ENCODE results near the gene SST. TPM values are rescaled to one million over a fixed set of nuclear protein-coding genes. Genes with fewer than 3 reads are reported as not detected.

The SST gene
- total RNA-seq, 1 donor = not detected

DNA sequence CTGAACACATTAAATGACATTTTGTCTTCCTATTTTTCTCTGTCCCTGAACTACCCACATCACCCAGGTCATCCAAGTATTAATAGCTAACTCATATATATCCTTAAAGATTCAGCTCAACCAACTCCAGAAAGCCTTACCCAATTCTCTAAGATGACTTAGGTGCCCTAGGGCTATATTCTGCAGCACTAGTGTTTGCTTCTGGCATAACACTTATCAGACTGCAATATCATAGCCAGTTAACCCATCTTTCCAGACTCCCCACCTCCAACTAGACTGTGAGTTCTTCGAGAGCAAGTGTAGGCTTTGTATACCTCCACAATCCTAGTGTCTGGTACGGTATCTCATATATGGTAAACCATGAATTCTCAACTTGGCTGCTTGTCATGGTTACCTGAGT, 50.7 kb downstream of the SST start:
- no peaks in the 10 kb centered on the region for H3K4me1 ChIP-seq (ENCODE audit: insufficient read depth, low read length)
- no peak overlapping the region for H3K27ac ChIP-seq (ENCODE audit: low read depth, low read length)
- no peaks in the 10 kb centered on the region for H3K27me3 ChIP-seq (ENCODE audit: insufficient read depth, low read length)
- TF ChIP-seq, protein P1, sequence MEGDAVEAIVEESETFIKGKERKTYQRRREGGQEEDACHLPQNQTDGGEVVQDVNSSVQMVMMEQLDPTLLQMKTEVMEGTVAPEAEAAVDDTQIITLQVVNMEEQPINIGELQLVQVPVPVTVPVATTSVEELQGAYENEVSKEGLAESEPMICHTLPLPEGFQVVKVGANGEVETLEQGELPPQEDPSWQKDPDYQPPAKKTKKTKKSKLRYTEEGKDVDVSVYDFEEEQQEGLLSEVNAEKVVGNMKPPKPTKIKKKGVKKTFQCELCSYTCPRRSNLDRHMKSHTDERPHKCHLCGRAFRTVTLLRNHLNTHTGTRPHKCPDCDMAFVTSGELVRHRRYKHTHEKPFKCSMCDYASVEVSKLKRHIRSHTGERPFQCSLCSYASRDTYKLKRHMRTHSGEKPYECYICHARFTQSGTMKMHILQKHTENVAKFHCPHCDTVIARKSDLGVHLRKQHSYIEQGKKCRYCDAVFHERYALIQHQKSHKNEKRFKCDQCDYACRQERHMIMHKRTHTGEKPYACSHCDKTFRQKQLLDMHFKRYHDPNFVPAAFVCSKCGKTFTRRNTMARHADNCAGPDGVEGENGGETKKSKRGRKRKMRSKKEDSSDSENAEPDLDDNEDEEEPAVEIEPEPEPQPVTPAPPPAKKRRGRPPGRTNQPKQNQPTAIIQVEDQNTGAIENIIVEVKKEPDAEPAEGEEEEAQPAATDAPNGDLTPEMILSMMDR (IDR thresholded peaks at IDR 0.05; ENCODE audit: extremely low read depth, low read depth, low read length) = no peak
- no peak overlapping the region for H3K4me2 ChIP-seq (ENCODE audit: insufficient read depth, low read length)
- no peak for DNase-seq (ENCODE audit: insufficient read length, low spot score, missing footprints)
- H3K79me2 ChIP-seq (ENCODE audit: insufficient read depth, low read length) = no peaks in the 10 kb centered on the region
- no peaks in the 10 kb centered on the region for H3K36me3 ChIP-seq (ENCODE audit: insufficient read depth, low read length)
- no peaks in the 10 kb centered on the region for H4K20me1 ChIP-seq (ENCODE audit: insufficient read depth, low read length)
- no peaks in the 10 kb centered on the region for H3K9me3 ChIP-seq (ENCODE audit: low read depth, low read length)
- no peak overlapping the region for H2AFZ ChIP-seq (ENCODE audit: low read length)
- H3K4me3 ChIP-seq (ENCODE audit: insufficient read depth, low read length) = no peak overlapping the region

Other genes starting within 250 kb of the SST start
- not detected in 2 replicates for gene RTP2, start 32.2 kb upstream of the SST start, total RNA-seq
- 35.4 and 40.2 TPM in 2 replicates for gene BCL6, start 75.1 kb upstream of the SST start, total RNA-seq

Measured in osteoblast (primary cell).